HepG2 (cell line): ENCODE data around the gene SNRPD3. TPM values are rescaled to one million over a fixed set of nuclear protein-coding genes. Genes with fewer than 3 reads are reported as not detected.
A peak's percentile ranks its signal among the peaks of the same experiment; 100 is the strongest.

Experiments used
- BRD4 ChIP-seq: sonication (generic); formaldehyde crosslinking; IDR thresholded peaks from 2 replicates; pipeline ENCODE4 v1.4.0; 2020; ENCODE audit warnings: missing genetic modification reagents
- CENPBD1 ChIP-seq: sonication (generic); formaldehyde crosslinking; IDR thresholded peaks from 2 replicates; pipeline ENCODE4 v1.8.0; 2022; ENCODE audit warnings: missing genetic modification reagents, low read depth, mild to moderate bottlenecking, borderline replicate concordance
- DR1 ChIP-seq: sonication (generic); formaldehyde crosslinking; IDR thresholded peaks from 2 replicates; pipeline ENCODE4 v1.8.0; 2021; ENCODE audit warnings: mild to moderate bottlenecking, missing genetic modification reagents, inconsistent platforms
- FOXC1 ChIP-seq: sonication (generic); formaldehyde crosslinking; IDR thresholded peaks from 2 replicates; pipeline ENCODE4 v1.8.0; 2022; ENCODE audit warnings: mild to moderate bottlenecking, missing genetic modification reagents, borderline replicate concordance
- FOXK2 ChIP-seq: fragments of 450-650 bp; IDR thresholded peaks from 2 replicates; pipeline ENCODE4 v1.6.1; 2016
- HDAC2 ChIP-seq: sonication (generic); formaldehyde crosslinking; IDR thresholded peaks from 2 replicates; pipeline ENCODE4 v1.4.0; 2020; ENCODE audit warnings: missing genetic modification reagents
- HNF1B ChIP-seq: sonication (generic); formaldehyde crosslinking; IDR thresholded peaks from 2 replicates; pipeline ENCODE4 v1.5.1; 2020; ENCODE audit warnings: mild to moderate bottlenecking, moderate library complexity, missing genetic modification reagents
- HOXA9 ChIP-seq: sonication (generic); formaldehyde crosslinking; IDR thresholded peaks from 2 replicates; pipeline ENCODE4 v1.8.1; 2022; ENCODE audit warnings: missing genetic modification reagents, mild to moderate bottlenecking, moderate library complexity, borderline replicate concordance
- ISX ChIP-seq: sonication (generic); formaldehyde crosslinking; conservative IDR thresholded peaks from 2 replicates; pipeline ENCODE4 v1.5.0; 2020; ENCODE audit warnings: missing genetic modification reagents
- KAT2B ChIP-seq: fragments of 150-350 bp; IDR thresholded peaks from 2 replicates; pipeline ENCODE4 v1.6.1; 2014; ENCODE audit warnings: low read depth, low read length, borderline replicate concordance
- MLLT10 ChIP-seq: sonication (generic); formaldehyde crosslinking; IDR thresholded peaks from 2 replicates; pipeline ENCODE4 v1.4.0; 2020; ENCODE audit warnings: missing genetic modification reagents
- PAX8 ChIP-seq: sonication (generic); formaldehyde crosslinking; IDR thresholded peaks from 2 replicates; pipeline ENCODE4 v1.8.0; 2022; ENCODE audit warnings: mild to moderate bottlenecking, missing genetic modification reagents, borderline replicate concordance
- POLR2AphosphoS5 ChIP-seq: IDR thresholded peaks from 2 replicates; pipeline ENCODE4 v1.6.1; 2012; ENCODE audit warnings: low read depth, low read length
- PRPF4 ChIP-seq: fragments of 200-400 bp; formaldehyde crosslinking; IDR thresholded peaks from 2 replicates; pipeline ENCODE4 v1.6.1; 2016; ENCODE audit warnings: low read length, low read depth; ENCODE audit not compliant: poor library complexity, severe bottlenecking
- SMARCE1 ChIP-seq: fragments of 450-650 bp; IDR thresholded peaks from 2 replicates; pipeline ENCODE4 v1.6.1; 2017; ENCODE audit warnings: borderline replicate concordance
- THAP9 ChIP-seq: sonication (generic); formaldehyde crosslinking; IDR thresholded peaks from 2 replicates; pipeline ENCODE4; 2020; ENCODE audit warnings: missing genetic modification reagents, mild to moderate bottlenecking, borderline replicate concordance
- ZBTB26 ChIP-seq: IDR thresholded peaks from 2 replicates; pipeline ENCODE4 v1.6.1; 2016; ENCODE audit warnings: missing compliant biosample characterization, missing genetic modification reagents, borderline replicate concordance
- ZMYM4 ChIP-seq: sonication (generic); formaldehyde crosslinking; IDR thresholded peaks from 2 replicates; pipeline ENCODE4 v1.8.1; 2023; ENCODE audit warnings: mild to moderate bottlenecking, missing genetic modification reagents
- ZNF235 ChIP-seq: sonication (generic); formaldehyde crosslinking; IDR thresholded peaks from 2 replicates; pipeline ENCODE4 v1.8.1; 2023; ENCODE audit warnings: mild to moderate bottlenecking, missing genetic modification reagents, borderline replicate concordance
- ZNF24 ChIP-seq: fragments of 450-650 bp; IDR thresholded peaks from 2 replicates; pipeline ENCODE4 v1.6.1; 2017; ENCODE audit warnings: antibody characterized with exemption, mild to moderate bottlenecking
- ZNF7 ChIP-seq: IDR thresholded peaks from 2 replicates; pipeline ENCODE4 v1.6.1; 2016; ENCODE audit warnings: missing biosample characterization, missing genetic modification reagents
- ZNF800 ChIP-seq: sonication (generic); formaldehyde crosslinking; IDR thresholded peaks from 2 replicates; pipeline ENCODE4 v1.4.0; 2020; ENCODE audit warnings: missing genetic modification reagents
- polyA plus RNA-seq, 8 experiments: library from polyadenylated mRNA; depleted of rRNA in 3 of 8; stranded (reverse) in 7 of 8; unstranded in 1 of 8; fragments of >200 nt; fragmentation: Illumina TruSeq in 4 of 8; extraction: Trizol in 4 of 8; gene quantifications; 2 replicates each; pipeline versions ENCODE4 v1.2.1 to v1.2.3, GENCODE V29; 2011 to 2016; ENCODE audit warnings: low read depth in 4 of 8, missing spikeins in 1 of 8, mixed read lengths in 1 of 8; ENCODE audit not compliant: insufficient read depth in 1 of 8
- total RNA-seq, 5 experiments: library from RNA; depleted of rRNA; stranded (reverse); fragments of >200 nt; fragmentation: Illumina TruSeq; extraction: Trizol; gene quantifications; 2 replicates each; pipeline ENCODE4 v1.2.3, GENCODE V29; 2016; ENCODE audit warnings: low read depth in 1 of 5

Gene SNRPD3
- total and polyA plus RNA-seq, 2 of the 13 experiments (the other 11 are each of a cell fraction or from before 2014, with no cell fraction given) = 110 to 209 TPM

GRCh38 chr22:24593836-24594568 lies 38.2 kb downstream of the SNRPD3 start (continued):
- TF ChIP-seq THAP9 (no peak), ZNF24 (no peak), SMARCE1 (no peak), CENPBD1 (CRISPR knock-in tag) (no peak), MLLT10 (CRISPR knock-in tag) (no peak), HNF1B (0 out of 2 replicates have a peak, but pooled peaks have one; percentile 46), ISX (no peak), ZMYM4 (CRISPR knock-in tag) (peak; percentile 49; the same call in 1 of the 2 replicates), ZNF235 (CRISPR knock-in tag) (no peak), POLR2AphosphoS5 (peak; percentile 69), HOXA9 (no peak), ZNF7 (CRISPR knock-in tag) (no peak), PAX8 (CRISPR knock-in tag) (no peak), FOXC1 (peak; percentile 67; the same call in 1 of the 2 replicates), ZNF800 (CRISPR knock-in tag) (no peak), DR1 (CRISPR knock-in tag) (no peak), ZBTB26 (CRISPR knock-in tag) (no peak), HDAC2 (CRISPR knock-in tag) (peak; percentile 79), FOXK2 (no peak), BRD4 (CRISPR knock-in tag) (peak; percentile 51; the same call in 1 of the 2 replicates), KAT2B (no peak), PRPF4 (no peak)
